Stimulated activated naive B cell treated with anti-CD40 and anti-IgM and Interleukin-4, amounts not matched to agents 10 μg/mL and 1 μg/mL and 100 μg/mL, for 72 hours (primary cell): ENCODE results near the gene TRPC4AP.
A peak's percentile ranks its signal among the peaks of the same experiment; 100 is the strongest.

Source experiments
- ATAC-seq, 2 donors: fragments of 150-1000 bp; cut with Tn5 transposase; replicated peaks; 2 replicates each; pipeline ENCODE4 v1.10.0; 2021; ENCODE audit warnings: moderate library complexity in 1 of 2
- DNase-seq: peaks from one replicate; pipeline ENCODE4 v3.0.0; 2021
- H3K27ac Mint-ChIP-seq: one replicate; pipeline ENCODE4 v1.8.0; 2022; ENCODE audit warnings: mild to moderate bottlenecking, mixed read lengths
- H3K27me3 Mint-ChIP-seq, 2 donors: one replicate each; pipeline ENCODE4 v1.8.0; 2022; ENCODE audit warnings: mixed read lengths in 2 of 2
- H3K36me3 Mint-ChIP-seq, 2 donors: one replicate each; pipeline ENCODE4 v1.8.0; 2022; ENCODE audit warnings: mixed read lengths in 2 of 2, mild to moderate bottlenecking in 1 of 2
- H3K4me1 Mint-ChIP-seq, 2 donors: one replicate each; pipeline ENCODE4 v1.8.0; 2022; ENCODE audit warnings: mixed read lengths in 2 of 2, mild to moderate bottlenecking in 1 of 2
- H3K4me3 Mint-ChIP-seq, 2 donors: one replicate each; pipeline ENCODE4 v1.8.0; 2022; ENCODE audit warnings: mild to moderate bottlenecking in 2 of 2, mixed read lengths in 2 of 2, moderate library complexity in 1 of 2
- H3K9me3 Mint-ChIP-seq, 2 donors: one replicate each; pipeline ENCODE4 v1.8.0; 2022; ENCODE audit warnings: mixed read lengths in 2 of 2, mild to moderate bottlenecking in 1 of 2

TRPC4AP gene, protein sequence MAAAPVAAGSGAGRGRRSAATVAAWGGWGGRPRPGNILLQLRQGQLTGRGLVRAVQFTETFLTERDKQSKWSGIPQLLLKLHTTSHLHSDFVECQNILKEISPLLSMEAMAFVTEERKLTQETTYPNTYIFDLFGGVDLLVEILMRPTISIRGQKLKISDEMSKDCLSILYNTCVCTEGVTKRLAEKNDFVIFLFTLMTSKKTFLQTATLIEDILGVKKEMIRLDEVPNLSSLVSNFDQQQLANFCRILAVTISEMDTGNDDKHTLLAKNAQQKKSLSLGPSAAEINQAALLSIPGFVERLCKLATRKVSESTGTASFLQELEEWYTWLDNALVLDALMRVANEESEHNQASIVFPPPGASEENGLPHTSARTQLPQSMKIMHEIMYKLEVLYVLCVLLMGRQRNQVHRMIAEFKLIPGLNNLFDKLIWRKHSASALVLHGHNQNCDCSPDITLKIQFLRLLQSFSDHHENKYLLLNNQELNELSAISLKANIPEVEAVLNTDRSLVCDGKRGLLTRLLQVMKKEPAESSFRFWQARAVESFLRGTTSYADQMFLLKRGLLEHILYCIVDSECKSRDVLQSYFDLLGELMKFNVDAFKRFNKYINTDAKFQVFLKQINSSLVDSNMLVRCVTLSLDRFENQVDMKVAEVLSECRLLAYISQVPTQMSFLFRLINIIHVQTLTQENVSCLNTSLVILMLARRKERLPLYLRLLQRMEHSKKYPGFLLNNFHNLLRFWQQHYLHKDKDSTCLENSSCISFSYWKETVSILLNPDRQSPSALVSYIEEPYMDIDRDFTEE

DNA sequence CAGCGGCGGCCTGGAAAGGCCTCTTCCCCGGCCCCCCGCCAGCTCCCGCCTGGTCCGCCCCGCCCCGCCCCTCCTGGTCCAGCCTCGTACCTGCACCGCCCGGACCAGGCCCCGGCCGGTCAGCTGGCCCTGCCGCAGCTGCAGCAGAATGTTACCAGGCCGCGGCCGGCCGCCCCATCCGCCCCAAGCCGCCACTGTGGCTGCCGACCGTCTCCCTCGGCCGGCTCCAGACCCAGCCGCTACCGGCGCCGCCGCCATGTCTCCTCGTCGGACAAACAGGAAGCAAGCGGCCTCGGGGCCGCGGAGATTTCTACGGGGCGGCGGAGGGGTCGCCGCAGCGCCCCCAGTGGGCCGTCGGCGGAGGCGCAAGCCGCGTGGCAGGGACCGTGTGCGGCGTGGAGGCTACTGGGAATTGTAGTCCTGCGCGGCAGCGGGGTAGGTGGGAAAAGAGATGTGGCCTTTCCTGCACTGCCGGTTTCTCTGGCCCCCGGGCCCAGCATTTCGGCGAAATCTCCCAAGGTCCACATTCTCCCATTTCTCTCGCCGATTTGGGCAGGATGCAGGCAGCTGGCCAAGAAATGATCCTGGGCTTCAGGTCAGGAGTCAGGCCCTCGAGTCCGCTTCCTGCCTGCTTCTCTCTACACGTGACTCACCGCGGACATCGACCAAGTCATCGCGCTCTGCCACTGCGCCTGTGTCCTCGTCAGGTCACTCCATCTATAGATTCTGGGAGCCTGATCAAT lies at the start of gene TRPC4AP:
Gene TRPC4AP (minus strand): TSS at position 284 of the 743 bp plus-strand sequence. CDS start 26 bp downstream, at position 258.
- Mint-ChIP-seq H3K4me3 (peak within 1 kb of the TSS; percentile 81 to 94), H3K36me3 (peaks cover 1 to 8% of the 10 kb centered on the region in 2 donors), H3K27ac (peak within 1 kb of the TSS; percentile 97), H3K4me1 (peaks cover 26 to 46% of the 10 kb centered on the region in 2 donors), H3K27me3 (no peaks in the 10 kb centered on the region), H3K9me3 (no peaks in the 10 kb centered on the region)
- DNase-seq (peak; percentile 86), ATAC-seq (peak; percentile 97)

DNA sequence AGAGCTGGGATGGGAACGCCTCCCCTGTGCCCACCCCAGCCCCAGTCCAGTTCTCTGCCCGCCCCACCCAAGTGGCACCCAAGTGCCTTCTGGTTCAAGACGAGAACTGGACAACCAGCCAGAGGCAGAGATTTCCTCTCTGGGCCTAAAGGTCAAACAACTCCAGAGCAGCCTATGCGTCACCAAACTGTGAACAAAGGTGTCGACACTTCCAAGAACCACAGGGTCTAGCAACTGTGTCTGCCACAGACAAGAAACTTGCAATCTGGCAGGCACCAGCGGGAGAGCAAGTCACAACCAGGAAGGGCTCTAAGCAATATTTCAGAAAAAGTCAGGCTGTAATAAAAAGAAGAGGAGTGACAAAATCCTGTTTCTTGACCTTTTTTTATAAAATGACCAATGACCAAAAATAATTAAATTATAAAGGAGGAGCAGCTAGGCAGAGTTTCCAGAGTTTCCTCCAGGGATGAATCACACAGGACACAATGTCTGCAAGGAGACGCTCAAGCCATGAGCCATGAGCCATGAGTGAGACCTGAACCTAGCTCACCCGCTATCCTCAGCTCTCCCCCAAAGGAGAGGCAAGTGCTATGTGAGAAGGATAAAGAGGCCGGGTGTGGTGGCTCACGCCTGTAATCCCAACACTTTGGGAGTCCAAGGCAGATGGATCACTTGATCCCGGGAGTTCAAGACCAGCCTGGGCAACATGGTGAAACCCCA lies 43.4 kb upstream of the TRPC4AP start:
- Mint-ChIP-seq H3K27me3 (no peaks in the 10 kb centered on the region), H3K4me3 (no peak overlapping the region), H3K9me3 (no peaks in the 10 kb centered on the region), H3K36me3 (peaks cover 37 to 40% of the 10 kb centered on the region in 2 donors), H3K27ac (no peak overlapping the region), H3K4me1 (peaks cover 0 to under 1% of the 10 kb centered on the region in 2 donors)
- no peak for DNase-seq
- no peak for ATAC-seq

DNA sequence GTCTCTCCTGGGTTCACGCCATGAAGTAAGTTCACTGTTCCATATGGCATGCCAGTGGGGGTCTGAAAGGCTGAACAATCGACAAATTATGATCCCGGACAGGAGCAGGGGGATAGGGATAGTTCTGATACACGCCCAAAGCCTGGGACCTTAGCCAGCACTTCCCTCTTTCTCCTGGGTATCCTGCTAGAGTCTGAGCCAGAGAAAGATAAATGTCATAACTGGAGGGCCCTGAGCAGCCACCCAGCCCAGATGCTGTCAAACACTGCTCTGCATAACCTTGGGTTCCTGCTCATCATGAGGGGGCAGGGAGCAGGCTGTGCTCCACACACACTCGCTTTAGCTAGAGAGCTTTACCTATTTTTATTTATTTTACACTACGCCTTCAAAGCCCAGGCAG lies 42.3 kb upstream of the TRPC4AP start:
- H3K4me3 Mint-ChIP-seq: no peak overlapping the region
- H3K9me3 Mint-ChIP-seq: no peaks in the 10 kb centered on the region
- no peak for DNase-seq
- no peak for ATAC-seq
- H3K36me3 Mint-ChIP-seq: peaks cover 37 to 40% of the 10 kb centered on the region in 2 donors
- H3K27me3 Mint-ChIP-seq: no peaks in the 10 kb centered on the region
- H3K4me1 Mint-ChIP-seq: no peaks in the 10 kb centered on the region
- no peak overlapping the region for H3K27ac Mint-ChIP-seq

DNA sequence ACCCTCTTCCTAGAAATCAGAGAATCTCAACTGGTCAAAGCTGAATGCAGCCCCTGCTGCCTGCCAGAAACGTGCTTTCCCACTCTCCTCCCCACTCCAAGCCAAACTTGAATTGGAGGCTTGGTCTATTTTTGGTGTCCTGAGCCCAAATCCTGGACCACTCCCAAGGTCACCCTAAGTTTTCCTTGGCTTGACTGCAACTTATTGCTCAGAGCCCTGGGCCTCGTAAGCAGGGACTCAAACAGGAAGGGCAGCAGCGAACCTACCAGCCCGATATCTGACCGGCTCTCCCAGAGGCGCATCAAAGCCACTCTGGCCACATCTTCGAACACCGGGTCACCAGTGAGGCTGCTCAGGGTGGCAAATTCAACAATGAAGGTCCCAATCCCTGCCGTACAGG lies 41.9 kb upstream of the TRPC4AP start:
- H3K4me1 Mint-ChIP-seq: no peaks in the 10 kb centered on the region
- H3K4me3 Mint-ChIP-seq: no peak overlapping the region
- no peaks in the 10 kb centered on the region for H3K9me3 Mint-ChIP-seq
- ATAC-seq (no peak), DNase-seq (no peak)
- H3K36me3 Mint-ChIP-seq: peaks cover 37 to 40% of the 10 kb centered on the region in 2 donors
- no peaks in the 10 kb centered on the region for H3K27me3 Mint-ChIP-seq
- no peak overlapping the region for H3K27ac Mint-ChIP-seq

DNA sequence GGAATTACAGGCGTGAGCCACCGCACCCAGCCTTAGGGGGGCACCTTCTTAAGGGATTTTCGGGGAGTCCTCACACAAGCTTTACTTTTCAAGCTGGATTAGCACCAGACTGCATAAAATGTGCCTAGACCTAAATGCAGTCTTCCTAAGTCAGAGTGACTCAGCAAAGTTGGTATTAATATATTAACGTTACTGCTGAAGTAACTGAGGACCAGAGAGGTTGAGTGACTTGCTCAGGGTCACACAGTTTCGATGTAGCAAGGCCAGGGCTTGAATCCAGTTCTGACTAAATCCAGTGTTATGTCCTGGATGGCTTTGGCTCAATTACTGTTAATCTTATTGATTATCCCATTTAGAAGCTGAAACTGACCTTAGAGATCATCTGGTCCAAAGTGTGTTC lies 41.1 kb upstream of the TRPC4AP start:
- peaks cover 37 to 40% of the 10 kb centered on the region in 2 donors for H3K36me3 Mint-ChIP-seq
- ATAC-seq: no peak
- H3K9me3 Mint-ChIP-seq: no peaks in the 10 kb centered on the region
- no peak overlapping the region for H3K4me3 Mint-ChIP-seq
- H3K27me3 Mint-ChIP-seq: no peaks in the 10 kb centered on the region
- H3K4me1 Mint-ChIP-seq: no peaks in the 10 kb centered on the region
- H3K27ac Mint-ChIP-seq: no peak overlapping the region
- no peak for DNase-seq

DNA sequence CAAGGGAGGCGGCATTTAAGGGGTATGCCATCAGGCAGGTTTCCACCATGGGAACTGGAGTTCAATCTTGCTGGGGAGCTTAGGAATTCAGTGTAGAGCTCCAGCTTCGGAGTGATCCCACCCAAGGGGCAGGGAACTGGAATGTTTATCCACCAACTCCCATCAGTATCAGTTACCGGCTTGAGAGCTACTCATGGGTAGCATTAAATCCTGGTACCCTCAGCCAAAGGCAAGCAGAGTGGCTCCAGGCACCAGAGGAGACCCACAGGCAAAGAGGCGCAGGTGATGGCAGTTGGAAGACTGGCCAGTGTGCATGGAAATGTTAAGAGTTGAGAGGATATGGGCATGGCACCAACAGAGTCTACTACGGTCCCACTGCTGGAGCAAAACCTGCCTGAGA lies 40.4 kb upstream of the TRPC4AP start:
- Mint-ChIP-seq H3K4me3 (no peak overlapping the region), H3K27ac (no peak overlapping the region), H3K36me3 (peaks cover 37 to 40% of the 10 kb centered on the region in 2 donors), H3K27me3 (no peaks in the 10 kb centered on the region), H3K9me3 (no peaks in the 10 kb centered on the region), H3K4me1 (no peaks in the 10 kb centered on the region)
- ATAC-seq (no peak), DNase-seq (no peak)

DNA sequence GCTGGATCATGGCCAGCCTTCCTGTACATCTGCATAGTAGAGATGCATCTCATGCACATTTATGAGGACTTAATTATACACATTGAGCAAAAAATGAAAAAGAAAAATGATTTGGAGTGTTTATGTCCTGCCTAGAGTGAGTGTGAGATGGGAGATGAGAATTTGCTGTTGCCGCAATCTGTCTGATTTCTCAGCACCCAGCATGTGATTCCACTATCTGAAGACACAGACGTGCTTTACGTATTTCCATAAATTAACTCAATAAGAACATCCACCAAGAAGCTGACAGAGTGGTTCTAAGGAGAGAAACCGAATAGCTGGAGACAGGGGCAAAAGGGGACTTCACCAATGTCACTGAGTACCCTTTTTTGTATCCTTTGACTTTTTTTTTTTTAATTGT lies 39.3 kb upstream of the TRPC4AP start:
- Mint-ChIP-seq H3K4me3 (no peak overlapping the region), H3K36me3 (peaks cover 33 to 35% of the 10 kb centered on the region in 2 donors), H3K4me1 (no peaks in the 10 kb centered on the region), H3K27me3 (no peaks in the 10 kb centered on the region), H3K9me3 (no peaks in the 10 kb centered on the region), H3K27ac (no peak overlapping the region)
- DNase-seq: no peak
- ATAC-seq: no peak

DNA sequence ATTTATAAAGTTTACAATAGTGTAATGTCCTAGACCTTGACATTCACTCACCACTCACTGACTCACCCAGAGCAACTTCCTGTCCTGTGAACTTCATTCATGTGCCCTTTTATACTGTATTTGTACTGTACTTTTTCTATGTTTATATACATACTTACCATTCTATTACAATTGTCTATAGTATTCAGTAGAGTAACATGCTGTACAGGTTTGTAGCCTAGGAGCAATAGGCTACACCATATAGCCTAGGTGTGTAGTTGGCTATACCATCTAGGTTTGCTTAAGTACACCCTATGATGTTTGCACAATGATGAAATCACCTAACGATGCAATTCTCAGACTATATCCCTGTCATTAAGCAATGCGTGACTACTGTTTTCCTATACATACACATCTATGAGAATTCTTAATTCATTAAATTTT lies 37.1 kb upstream of the TRPC4AP start:
- H3K9me3 Mint-ChIP-seq: no peaks in the 10 kb centered on the region
- no peak overlapping the region for H3K4me3 Mint-ChIP-seq
- H3K4me1 Mint-ChIP-seq: no peaks in the 10 kb centered on the region
- DNase-seq (no peak), ATAC-seq (no peak)
- H3K27me3 Mint-ChIP-seq: no peaks in the 10 kb centered on the region
- peaks cover 34 to 40% of the 10 kb centered on the region in 2 donors for H3K36me3 Mint-ChIP-seq
- no peak overlapping the region for H3K27ac Mint-ChIP-seq

DNA sequence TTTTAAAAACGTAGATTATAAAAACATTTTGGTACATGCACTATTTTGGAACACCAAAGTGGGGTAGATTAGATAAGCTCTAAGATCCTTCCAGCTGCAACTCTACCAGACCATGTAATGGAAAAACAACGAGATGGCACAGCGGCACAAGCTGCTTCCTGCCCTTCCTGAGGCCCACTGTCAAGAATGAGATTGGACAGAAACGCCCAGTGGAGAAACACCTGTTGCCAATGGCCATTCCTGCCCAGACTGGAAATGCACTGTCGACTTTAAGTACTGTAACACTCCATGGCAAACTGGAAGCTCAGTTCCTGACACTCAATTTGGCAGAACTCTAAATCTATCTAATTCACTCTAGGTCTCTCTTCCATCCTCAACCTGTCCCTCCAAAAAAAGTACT lies 33.1 kb upstream of the TRPC4AP start:
- no peak overlapping the region for H3K27ac Mint-ChIP-seq
- H3K27me3 Mint-ChIP-seq: no peaks in the 10 kb centered on the region
- DNase-seq: no peak
- no peak overlapping the region for H3K4me3 Mint-ChIP-seq
- no peaks in the 10 kb centered on the region for H3K4me1 Mint-ChIP-seq
- no peak for ATAC-seq
- H3K36me3 Mint-ChIP-seq: peaks cover 23 to 40% of the 10 kb centered on the region in 2 donors
- no peaks in the 10 kb centered on the region for H3K9me3 Mint-ChIP-seq

DNA sequence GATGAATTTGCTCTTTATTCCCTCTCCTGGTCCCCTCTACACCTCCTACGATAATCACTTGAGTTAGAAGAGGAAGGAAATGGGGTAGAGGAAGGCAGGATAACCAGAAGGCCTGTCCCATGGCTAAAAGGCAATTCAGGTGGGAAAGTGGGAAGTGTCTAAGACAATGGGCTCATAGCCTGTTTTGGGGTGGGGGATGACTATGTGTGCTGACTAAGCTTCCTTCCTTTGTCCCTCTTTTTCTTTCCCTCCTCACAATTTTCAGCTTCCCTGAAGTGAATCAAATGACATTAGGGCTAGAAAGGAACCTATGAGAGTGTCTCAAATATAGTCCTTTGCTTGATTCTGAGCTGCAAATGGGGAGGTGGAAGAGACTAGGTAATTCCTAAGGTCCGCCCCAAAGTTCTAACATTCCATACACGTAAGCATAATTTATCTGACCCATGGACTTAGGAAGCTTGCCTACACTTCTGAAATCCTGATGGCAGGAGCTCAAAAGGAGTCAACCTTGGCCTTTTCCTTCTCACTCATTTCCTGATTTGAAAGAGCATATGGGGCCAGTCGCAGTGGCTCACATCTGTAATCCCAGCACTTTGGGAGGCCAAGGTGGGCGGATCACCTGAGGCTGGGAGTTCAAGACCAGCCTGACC lies 30.3 kb upstream of the TRPC4AP start:
- Mint-ChIP-seq H3K9me3 (no peaks in the 10 kb centered on the region), H3K27me3 (no peaks in the 10 kb centered on the region), H3K4me3 (no peak overlapping the region), H3K27ac (no peak overlapping the region), H3K4me1 (peaks cover 0 to 6% of the 10 kb centered on the region in 2 donors), H3K36me3 (peaks cover 36 to 57% of the 10 kb centered on the region in 2 donors)
- ATAC-seq (no peak), DNase-seq (no peak)

DNA sequence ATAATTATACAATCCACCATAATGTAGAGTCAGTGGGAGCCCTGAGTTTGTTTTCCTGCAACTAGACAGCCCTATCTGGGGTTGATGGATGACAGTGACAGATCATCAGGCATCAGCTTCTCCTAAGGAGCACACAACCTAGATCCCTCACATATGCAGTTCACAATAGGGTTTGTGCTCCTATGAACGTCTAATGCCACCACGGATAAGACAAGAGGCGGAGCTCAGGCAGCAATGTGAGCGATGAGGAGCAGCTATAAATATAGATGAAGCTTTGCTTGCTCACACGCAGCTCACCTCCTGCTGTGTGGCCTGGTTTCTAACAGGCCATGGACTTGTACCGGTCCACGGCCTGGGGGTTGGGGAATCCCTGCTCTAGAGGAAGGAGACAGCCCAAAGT lies 28.6 kb upstream of the TRPC4AP start:
- DNase-seq (no peak), ATAC-seq (no peak)
- Mint-ChIP-seq H3K27me3 (no peaks in the 10 kb centered on the region), H3K4me1 (peaks cover 0 to 6% of the 10 kb centered on the region in 2 donors), H3K4me3 (no peak overlapping the region), H3K36me3 (peaks cover 34 to 55% of the 10 kb centered on the region in 2 donors), H3K27ac (peak overlapping the region; percentile 5), H3K9me3 (no peaks in the 10 kb centered on the region)

DNA sequence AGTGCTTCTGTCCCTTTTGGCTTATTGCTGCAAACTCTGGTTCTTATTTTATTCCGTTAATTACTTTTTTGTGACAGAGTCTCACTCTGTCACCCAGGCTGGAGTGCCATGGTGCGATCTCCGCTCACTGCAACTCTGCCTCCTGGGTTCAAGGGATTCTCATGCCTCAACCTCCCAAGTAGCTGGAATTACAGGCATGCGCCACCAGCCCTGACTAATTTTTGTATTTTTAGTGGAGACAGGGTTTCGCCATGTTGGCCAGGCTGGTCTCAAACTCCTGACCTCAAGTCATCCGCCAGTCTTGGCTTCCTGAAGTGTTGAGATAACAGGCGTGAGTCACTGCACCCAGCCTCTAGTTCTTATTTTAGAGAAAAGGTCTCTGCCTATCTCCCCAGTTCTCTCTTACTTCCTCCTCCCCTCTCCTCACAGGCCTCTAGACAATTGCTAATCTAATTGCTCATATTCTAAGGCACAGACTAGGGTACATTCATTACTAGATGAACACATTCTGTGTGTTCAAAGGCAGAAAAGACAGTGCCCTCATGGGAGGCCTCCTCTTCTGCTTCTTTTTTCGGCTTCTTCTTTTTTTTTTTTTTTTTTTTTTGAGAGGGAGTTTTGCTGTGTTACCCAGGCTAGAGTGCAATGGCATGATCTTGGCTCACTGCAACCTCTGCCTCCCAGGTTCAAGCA lies 27.6 kb upstream of the TRPC4AP start:
- Mint-ChIP-seq H3K27me3 (no peaks in the 10 kb centered on the region), H3K9me3 (no peaks in the 10 kb centered on the region), H3K36me3 (peaks cover 34 to 58% of the 10 kb centered on the region in 2 donors), H3K4me1 (peaks cover 0 to 6% of the 10 kb centered on the region in 2 donors), H3K4me3 (no peak overlapping the region), H3K27ac (peak overlapping the region; percentile 89)
- ATAC-seq (peak; percentile 51 to 73), DNase-seq (no peak)

DNA sequence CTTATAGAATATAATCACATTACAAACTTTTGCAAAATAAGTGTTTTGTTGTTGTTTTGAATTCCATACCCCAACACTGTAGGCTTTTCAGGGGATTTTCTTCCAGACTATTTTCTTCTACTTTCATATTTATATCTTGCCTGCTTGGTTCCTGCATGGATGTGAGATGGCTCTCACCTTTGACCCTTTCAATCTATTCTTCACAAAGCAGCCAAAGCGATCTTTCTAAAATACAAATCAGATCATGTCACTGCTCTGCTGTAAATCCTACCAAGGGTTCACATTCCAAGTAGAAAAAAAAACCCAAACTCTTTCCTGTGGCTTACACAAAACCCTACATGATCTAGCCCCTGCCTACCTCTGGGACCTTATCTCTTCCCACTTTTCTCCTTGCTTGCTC lies 25.0 kb upstream of the TRPC4AP start:
- Mint-ChIP-seq H3K4me1 (peaks cover 0 to 6% of the 10 kb centered on the region in 2 donors), H3K36me3 (peaks cover 39 to 50% of the 10 kb centered on the region in 2 donors), H3K27ac (no peak overlapping the region), H3K27me3 (no peaks in the 10 kb centered on the region), H3K9me3 (no peaks in the 10 kb centered on the region), H3K4me3 (no peak overlapping the region)
- ATAC-seq (no peak), DNase-seq (no peak)
